WTC11 (cell line): ENCODE measurements around the gene AGPAT3. TPM values are rescaled to one million over a fixed set of nuclear protein-coding genes. Genes with fewer than 3 reads are reported as not detected.

ENCODE experiments used
- ATAC-seq: fragments of 200-7000 bp; cut with Tn5 transposase; 2 replicates; pipeline ENCODE4 v1.10.0; 2021; ENCODE audit warnings: mild to moderate bottlenecking, moderate library complexity
- CTCF ChIA-PET: fragments of 300-600 bp; sonication (Branson Sonifier 250); formaldehyde crosslinking; loops from one replicate; lab custom pipeline; 2021; ENCODE audit warnings: antibody characterized with exemption; lab: Charles Lee
- POLR2A ChIA-PET: fragments of 350-600 bp; sonication (Branson Sonifier 250); formaldehyde crosslinking; loops from one replicate; lab custom pipeline; 2021; ENCODE audit warnings: antibody characterized with exemption; lab: Charles Lee
- DNase-seq: peaks from one replicate; pipeline ENCODE4 v3.0.0; 2021; ENCODE audit warnings: low spot score
- H3K27ac Mint-ChIP-seq: 2 replicates; pipeline ENCODE4 v1.8.0; 2021; ENCODE audit warnings: mixed read lengths
- H3K27me3 Mint-ChIP-seq: 2 replicates; pipeline ENCODE4 v1.8.0; 2021; ENCODE audit warnings: low read depth, mild to moderate bottlenecking, moderate library complexity, mixed read lengths
- H3K36me3 Mint-ChIP-seq: 2 replicates; pipeline ENCODE4 v1.8.0; 2021; ENCODE audit warnings: mixed read lengths
- H3K4me1 Mint-ChIP-seq: 2 replicates; pipeline ENCODE4 v1.8.0; 2022; ENCODE audit warnings: mixed read lengths
- H3K4me3 Mint-ChIP-seq: 2 replicates; pipeline ENCODE4 v1.8.0; 2021; ENCODE audit warnings: mild to moderate bottlenecking, moderate library complexity, mixed read lengths
- H3K9me3 Mint-ChIP-seq: 2 replicates; pipeline ENCODE4 v1.8.0; 2021; ENCODE audit warnings: mixed read lengths
- ATF1 ChIP-seq: sonication (generic); formaldehyde crosslinking; IDR thresholded peaks from 2 replicates; pipeline ENCODE4 v1.8.1; 2023; ENCODE audit warnings: mild to moderate bottlenecking, moderate library complexity, missing genetic modification reagents
- CBFB ChIP-seq: sonication (generic); formaldehyde crosslinking; IDR thresholded peaks from 2 replicates; pipeline ENCODE4 v1.8.1; 2022; ENCODE audit warnings: mild to moderate bottlenecking, low read depth, missing genetic modification reagents
- CREB1 ChIP-seq: sonication (generic); formaldehyde crosslinking; IDR thresholded peaks from 2 replicates; pipeline ENCODE4 v1.8.0; 2023; ENCODE audit warnings: mild to moderate bottlenecking, missing genetic modification reagents
- ELF4 ChIP-seq: sonication (generic); formaldehyde crosslinking; IDR thresholded peaks from 2 replicates; pipeline ENCODE4 v1.8.1; 2022; ENCODE audit warnings: low read depth, mild to moderate bottlenecking, moderate library complexity, missing genetic modification reagents
- EMX1 ChIP-seq: fragments of 250-450 bp; sonication (Bioruptor Pico); IDR thresholded peaks from 2 replicates; pipeline ENCODE4 v1.8.0; 2021; ENCODE audit warnings: mild to moderate bottlenecking
- ESRRA ChIP-seq: sonication (generic); formaldehyde crosslinking; IDR thresholded peaks from 2 replicates; pipeline ENCODE4 v1.8.1; 2022; ENCODE audit warnings: mild to moderate bottlenecking, missing genetic modification reagents, borderline replicate concordance
- GABPB1 ChIP-seq: sonication (generic); formaldehyde crosslinking; IDR thresholded peaks from 2 replicates; pipeline ENCODE4 v1.8.1; 2023; ENCODE audit warnings: mild to moderate bottlenecking, missing genetic modification reagents
- GRHL2 ChIP-seq: fragments of 250-450 bp; sonication (Bioruptor Pico); IDR thresholded peaks from 2 replicates; pipeline ENCODE4 v1.8.0; 2022; ENCODE audit warnings: mild to moderate bottlenecking, moderate library complexity; ENCODE audit not compliant: insufficient replicate concordance, severe bottlenecking
- KAT7 ChIP-seq: sonication (generic); formaldehyde crosslinking; IDR thresholded peaks from 2 replicates; pipeline ENCODE4 v1.8.1; 2023; ENCODE audit warnings: missing genetic modification reagents, mild to moderate bottlenecking, borderline replicate concordance
- NR1H2 ChIP-seq: sonication (generic); formaldehyde crosslinking; IDR thresholded peaks from 2 replicates; pipeline ENCODE4 v1.9.0; 2021; ENCODE audit warnings: mild to moderate bottlenecking, moderate library complexity, missing genetic modification reagents
- NR3C1 ChIP-seq: sonication (generic); formaldehyde crosslinking; conservative IDR thresholded peaks from 2 replicates; pipeline ENCODE4 v1.8.1; 2023; ENCODE audit warnings: low read depth, mild to moderate bottlenecking, missing genetic modification reagents
- PRRX2 ChIP-seq: fragments of 250-450 bp; sonication (Bioruptor Pico); IDR thresholded peaks from 2 replicates; pipeline ENCODE4 v1.8.0; 2021; ENCODE audit warnings: mild to moderate bottlenecking
- SOX15 ChIP-seq: fragments of 250-450 bp; sonication (Bioruptor Pico); IDR thresholded peaks from 2 replicates; pipeline ENCODE4 v1.9.0; 2021; ENCODE audit warnings: mild to moderate bottlenecking
- TEAD1 ChIP-seq: sonication (generic); formaldehyde crosslinking; IDR thresholded peaks from 2 replicates; pipeline ENCODE4 v1.8.0; 2022; ENCODE audit warnings: mild to moderate bottlenecking, missing genetic modification reagents
- TEAD4 ChIP-seq: sonication (generic); formaldehyde crosslinking; IDR thresholded peaks from 2 replicates; pipeline ENCODE4 v1.8.0; 2022; ENCODE audit warnings: mild to moderate bottlenecking, missing genetic modification reagents
- TP53 ChIP-seq: sonication (generic); formaldehyde crosslinking; IDR thresholded peaks from 2 replicates; pipeline ENCODE4 v1.8.1; 2023; ENCODE audit warnings: mild to moderate bottlenecking, missing genetic modification reagents
- ZBTB21 ChIP-seq: sonication (generic); formaldehyde crosslinking; IDR thresholded peaks from 2 replicates; pipeline ENCODE4 v1.8.1; 2023; ENCODE audit warnings: mild to moderate bottlenecking, missing genetic modification reagents, borderline replicate concordance
- ZNF263 ChIP-seq: sonication (generic); formaldehyde crosslinking; IDR thresholded peaks from 2 replicates; pipeline ENCODE4 v1.8.1; 2022; ENCODE audit warnings: low read depth, mild to moderate bottlenecking, moderate library complexity, missing genetic modification reagents
- ZNF396 ChIP-seq: fragments of 250-450 bp; sonication (Bioruptor Pico); IDR thresholded peaks from 2 replicates; pipeline ENCODE4 v1.8.0; 2021; ENCODE audit warnings: mild to moderate bottlenecking, moderate library complexity, borderline replicate concordance
- ZNF416 ChIP-seq: fragments of 250-450 bp; sonication (Bioruptor Pico); IDR thresholded peaks from 2 replicates; pipeline ENCODE4 v1.9.0; 2021; ENCODE audit warnings: mild to moderate bottlenecking, inconsistent platforms
- ZNF423 ChIP-seq: fragments of 250-450 bp; sonication (Bioruptor Pico); IDR thresholded peaks from 2 replicates; pipeline ENCODE4 v2.1.2; 2022; ENCODE audit warnings: mild to moderate bottlenecking, moderate library complexity
- total RNA-seq: library from RNA; stranded (reverse); gene quantifications from 3 replicates; pipeline ENCODE4 v1.2.3, GENCODE V29; 2021
- TF ChIP-seq, protein P1 (sequence below): sonication (generic); formaldehyde crosslinking; IDR thresholded peaks from 2 replicates; pipeline ENCODE4 v1.8.0; 2022; ENCODE audit warnings: missing genetic modification reagents
- TF ChIP-seq, protein P2 (sequence below): sonication (generic); formaldehyde crosslinking; IDR thresholded peaks from 2 replicates; pipeline ENCODE4 v1.8.0; 2022; ENCODE audit warnings: mild to moderate bottlenecking, missing genetic modification reagents
- TF ChIP-seq, protein P3 (sequence below): fragments of 250-450 bp; sonication (Bioruptor Pico); IDR thresholded peaks from 2 replicates; pipeline ENCODE4 v1.9.0; 2021; ENCODE audit warnings: mild to moderate bottlenecking
- TF ChIP-seq, protein P4 (sequence below): sonication (generic); formaldehyde crosslinking; IDR thresholded peaks from 2 replicates; pipeline ENCODE4 v1.8.0; 2022; ENCODE audit warnings: mild to moderate bottlenecking, missing genetic modification reagents
- TF ChIP-seq, protein P5 (sequence below): sonication (generic); formaldehyde crosslinking; IDR thresholded peaks from 2 replicates; pipeline ENCODE4 v1.8.0; 2023; ENCODE audit warnings: missing genetic modification reagents, mild to moderate bottlenecking, borderline replicate concordance

Gene AGPAT3
- total RNA-seq, 1 experiment from 2014 or later = 5.6 TPM

DNA sequence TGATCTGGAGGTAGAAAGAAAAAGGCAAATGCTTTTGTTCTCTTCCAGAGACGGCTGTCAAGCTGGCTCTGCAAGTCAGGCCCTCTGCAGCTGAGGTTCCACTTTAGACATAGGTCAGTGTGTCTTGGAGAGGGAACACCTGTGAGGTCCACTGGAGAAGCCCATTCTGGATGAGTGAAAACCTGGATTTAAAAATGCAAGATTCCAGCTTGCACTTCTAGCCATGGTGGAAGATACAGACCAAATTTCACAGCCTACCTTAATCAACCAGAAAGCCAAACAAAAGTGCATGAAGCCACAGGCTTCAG is 35.0 kb downstream of the AGPAT3 start:
- no peak for TF ChIP-seq ZNF263
- TF ChIP-seq, protein P1, sequence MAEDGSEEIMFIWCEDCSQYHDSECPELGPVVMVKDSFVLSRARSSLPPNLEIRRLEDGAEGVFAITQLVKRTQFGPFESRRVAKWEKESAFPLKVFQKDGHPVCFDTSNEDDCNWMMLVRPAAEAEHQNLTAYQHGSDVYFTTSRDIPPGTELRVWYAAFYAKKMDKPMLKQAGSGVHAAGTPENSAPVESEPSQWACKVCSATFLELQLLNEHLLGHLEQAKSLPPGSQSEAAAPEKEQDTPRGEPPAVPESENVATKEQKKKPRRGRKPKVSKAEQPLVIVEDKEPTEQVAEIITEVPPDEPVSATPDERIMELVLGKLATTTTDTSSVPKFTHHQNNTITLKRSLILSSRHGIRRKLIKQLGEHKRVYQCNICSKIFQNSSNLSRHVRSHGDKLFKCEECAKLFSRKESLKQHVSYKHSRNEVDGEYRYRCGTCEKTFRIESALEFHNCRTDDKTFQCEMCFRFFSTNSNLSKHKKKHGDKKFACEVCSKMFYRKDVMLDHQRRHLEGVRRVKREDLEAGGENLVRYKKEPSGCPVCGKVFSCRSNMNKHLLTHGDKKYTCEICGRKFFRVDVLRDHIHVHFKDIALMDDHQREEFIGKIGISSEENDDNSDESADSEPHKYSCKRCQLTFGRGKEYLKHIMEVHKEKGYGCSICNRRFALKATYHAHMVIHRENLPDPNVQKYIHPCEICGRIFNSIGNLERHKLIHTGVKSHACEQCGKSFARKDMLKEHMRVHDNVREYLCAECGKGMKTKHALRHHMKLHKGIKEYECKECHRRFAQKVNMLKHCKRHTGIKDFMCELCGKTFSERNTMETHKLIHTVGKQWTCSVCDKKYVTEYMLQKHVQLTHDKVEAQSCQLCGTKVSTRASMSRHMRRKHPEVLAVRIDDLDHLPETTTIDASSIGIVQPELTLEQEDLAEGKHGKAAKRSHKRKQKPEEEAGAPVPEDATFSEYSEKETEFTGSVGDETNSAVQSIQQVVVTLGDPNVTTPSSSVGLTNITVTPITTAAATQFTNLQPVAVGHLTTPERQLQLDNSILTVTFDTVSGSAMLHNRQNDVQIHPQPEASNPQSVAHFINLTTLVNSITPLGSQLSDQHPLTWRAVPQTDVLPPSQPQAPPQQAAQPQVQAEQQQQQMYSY (CRISPR knock-in tag) = no peak
- no peak for TF ChIP-seq NR3C1 (CRISPR knock-in tag)
- no peak for TF ChIP-seq TEAD1 (CRISPR knock-in tag)
- no peak for TF ChIP-seq ATF1 (CRISPR knock-in tag)
- TF ChIP-seq, protein P2, sequence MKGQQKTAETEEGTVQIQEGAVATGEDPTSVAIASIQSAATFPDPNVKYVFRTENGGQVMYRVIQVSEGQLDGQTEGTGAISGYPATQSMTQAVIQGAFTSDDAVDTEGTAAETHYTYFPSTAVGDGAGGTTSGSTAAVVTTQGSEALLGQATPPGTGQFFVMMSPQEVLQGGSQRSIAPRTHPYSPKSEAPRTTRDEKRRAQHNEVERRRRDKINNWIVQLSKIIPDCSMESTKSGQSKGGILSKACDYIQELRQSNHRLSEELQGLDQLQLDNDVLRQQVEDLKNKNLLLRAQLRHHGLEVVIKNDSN (CRISPR knock-in tag) = no peak
- no peak for TF ChIP-seq ZNF416 (CRISPR knock-in tag)
- no peak for TF ChIP-seq GABPB1 (CRISPR knock-in tag)
- no peak for TF ChIP-seq GRHL2
- no peak for TF ChIP-seq TP53 (CRISPR knock-in tag)
- TF ChIP-seq NR1H2 (CRISPR knock-in tag) = no peak
- no peak for TF ChIP-seq CREB1 (CRISPR knock-in tag)
- no peak for TF ChIP-seq TEAD4
- TF ChIP-seq, protein P3, sequence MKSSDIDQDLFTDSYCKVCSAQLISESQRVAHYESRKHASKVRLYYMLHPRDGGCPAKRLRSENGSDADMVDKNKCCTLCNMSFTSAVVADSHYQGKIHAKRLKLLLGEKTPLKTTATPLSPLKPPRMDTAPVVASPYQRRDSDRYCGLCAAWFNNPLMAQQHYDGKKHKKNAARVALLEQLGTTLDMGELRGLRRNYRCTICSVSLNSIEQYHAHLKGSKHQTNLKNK (CRISPR knock-in tag) = no peak
- no peak for TF ChIP-seq EMX1 (CRISPR knock-in tag)
- no peak for TF ChIP-seq ZBTB21 (CRISPR knock-in tag)
- no peak for TF ChIP-seq ZNF396 (CRISPR knock-in tag)
- no peak for TF ChIP-seq SOX15
- TF ChIP-seq CBFB (CRISPR knock-in tag) = no peak
- peaks cover 25% of the 10 kb centered on the region for H3K9me3 Mint-ChIP-seq
- H3K4me3 Mint-ChIP-seq = no peak overlapping the region
- H3K4me1 Mint-ChIP-seq = peaks cover 3% of the 10 kb centered on the region; the same call in 1 of the 2 replicates
- no peak for DNase-seq
- ChIA-PET POLR2A (no interaction called here), CTCF (no interaction called here)
- H3K36me3 Mint-ChIP-seq = peaks cover 16% of the 10 kb centered on the region
- H3K27ac Mint-ChIP-seq = no peak overlapping the region
- no peak for ATAC-seq
- peaks cover 10% of the 10 kb centered on the region; the same call in 1 of the 2 replicates for H3K27me3 Mint-ChIP-seq

DNA sequence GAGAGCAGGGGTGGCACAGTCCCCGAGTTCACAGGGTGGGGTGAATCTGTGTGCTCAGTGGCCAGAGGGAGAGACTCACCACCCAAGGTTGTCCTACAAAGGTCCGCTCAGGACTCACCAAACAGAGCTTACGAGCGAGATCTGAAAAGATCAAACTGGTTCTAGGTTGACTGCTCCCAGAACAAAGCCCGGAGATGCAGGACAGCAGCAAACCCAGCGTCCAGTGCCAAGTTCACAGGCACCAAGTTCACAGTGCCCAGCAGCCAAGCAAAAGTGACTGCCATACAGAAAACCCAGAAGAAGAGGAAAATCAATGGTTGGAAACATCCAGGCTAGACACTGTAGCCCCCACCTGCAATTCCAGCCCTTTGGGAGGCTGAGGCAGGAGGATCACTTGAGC is 35.7 kb downstream of the AGPAT3 start:
- Mint-ChIP-seq H3K4me1 (peaks cover 3% of the 10 kb centered on the region; the same call in 1 of the 2 replicates), H3K36me3 (peaks cover 16% of the 10 kb centered on the region), H3K9me3 (peaks cover 25% of the 10 kb centered on the region), H3K4me3 (no peak overlapping the region), H3K27ac (no peak overlapping the region), H3K27me3 (peaks cover 10% of the 10 kb centered on the region; the same call in 1 of the 2 replicates)
- POLR2A ChIA-PET = no interaction called here
- CTCF ChIA-PET = interaction anchor here (0.6 to 0.8 kb wide), 2 partner anchors 18 to 26 kb away, joined by 3 to 4 read pairs; no protein-coding TSS in a partner anchor
- ATAC-seq (no peak), DNase-seq (no peak)
- TF ChIP-seq, protein P3 (CRISPR knock-in tag) = no peak
- TF ChIP-seq, protein P4, sequence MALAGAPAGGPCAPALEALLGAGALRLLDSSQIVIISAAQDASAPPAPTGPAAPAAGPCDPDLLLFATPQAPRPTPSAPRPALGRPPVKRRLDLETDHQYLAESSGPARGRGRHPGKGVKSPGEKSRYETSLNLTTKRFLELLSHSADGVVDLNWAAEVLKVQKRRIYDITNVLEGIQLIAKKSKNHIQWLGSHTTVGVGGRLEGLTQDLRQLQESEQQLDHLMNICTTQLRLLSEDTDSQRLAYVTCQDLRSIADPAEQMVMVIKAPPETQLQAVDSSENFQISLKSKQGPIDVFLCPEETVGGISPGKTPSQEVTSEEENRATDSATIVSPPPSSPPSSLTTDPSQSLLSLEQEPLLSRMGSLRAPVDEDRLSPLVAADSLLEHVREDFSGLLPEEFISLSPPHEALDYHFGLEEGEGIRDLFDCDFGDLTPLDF (CRISPR knock-in tag) = no peak
- no peak for TF ChIP-seq ELF4 (CRISPR knock-in tag)
- TF ChIP-seq, protein P5, sequence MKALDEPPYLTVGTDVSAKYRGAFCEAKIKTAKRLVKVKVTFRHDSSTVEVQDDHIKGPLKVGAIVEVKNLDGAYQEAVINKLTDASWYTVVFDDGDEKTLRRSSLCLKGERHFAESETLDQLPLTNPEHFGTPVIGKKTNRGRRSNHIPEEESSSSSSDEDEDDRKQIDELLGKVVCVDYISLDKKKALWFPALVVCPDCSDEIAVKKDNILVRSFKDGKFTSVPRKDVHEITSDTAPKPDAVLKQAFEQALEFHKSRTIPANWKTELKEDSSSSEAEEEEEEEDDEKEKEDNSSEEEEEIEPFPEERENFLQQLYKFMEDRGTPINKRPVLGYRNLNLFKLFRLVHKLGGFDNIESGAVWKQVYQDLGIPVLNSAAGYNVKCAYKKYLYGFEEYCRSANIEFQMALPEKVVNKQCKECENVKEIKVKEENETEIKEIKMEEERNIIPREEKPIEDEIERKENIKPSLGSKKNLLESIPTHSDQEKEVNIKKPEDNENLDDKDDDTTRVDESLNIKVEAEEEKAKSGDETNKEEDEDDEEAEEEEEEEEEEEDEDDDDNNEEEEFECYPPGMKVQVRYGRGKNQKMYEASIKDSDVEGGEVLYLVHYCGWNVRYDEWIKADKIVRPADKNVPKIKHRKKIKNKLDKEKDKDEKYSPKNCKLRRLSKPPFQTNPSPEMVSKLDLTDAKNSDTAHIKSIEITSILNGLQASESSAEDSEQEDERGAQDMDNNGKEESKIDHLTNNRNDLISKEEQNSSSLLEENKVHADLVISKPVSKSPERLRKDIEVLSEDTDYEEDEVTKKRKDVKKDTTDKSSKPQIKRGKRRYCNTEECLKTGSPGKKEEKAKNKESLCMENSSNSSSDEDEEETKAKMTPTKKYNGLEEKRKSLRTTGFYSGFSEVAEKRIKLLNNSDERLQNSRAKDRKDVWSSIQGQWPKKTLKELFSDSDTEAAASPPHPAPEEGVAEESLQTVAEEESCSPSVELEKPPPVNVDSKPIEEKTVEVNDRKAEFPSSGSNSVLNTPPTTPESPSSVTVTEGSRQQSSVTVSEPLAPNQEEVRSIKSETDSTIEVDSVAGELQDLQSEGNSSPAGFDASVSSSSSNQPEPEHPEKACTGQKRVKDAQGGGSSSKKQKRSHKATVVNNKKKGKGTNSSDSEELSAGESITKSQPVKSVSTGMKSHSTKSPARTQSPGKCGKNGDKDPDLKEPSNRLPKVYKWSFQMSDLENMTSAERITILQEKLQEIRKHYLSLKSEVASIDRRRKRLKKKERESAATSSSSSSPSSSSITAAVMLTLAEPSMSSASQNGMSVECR = no peak
- TF ChIP-seq ZNF423 (CRISPR knock-in tag) = no peak
- TF ChIP-seq KAT7 (CRISPR knock-in tag) = no peak
- no peak for TF ChIP-seq ESRRA (CRISPR knock-in tag)
- TF ChIP-seq ATF1 (CRISPR knock-in tag) = no peak
- TF ChIP-seq SOX15 = no peak
- no peak for TF ChIP-seq PRRX2 (CRISPR knock-in tag)
